NCI-H345 treated with DMSO at 0.1 percent for 48 hours (cell line): ENCODE results near the gene ZNF789.
"Not testable (repeated sequence)": the region's sequence is repeated elsewhere in the genome, so short reads cannot be mapped to it uniquely, and the experiment has no call there.

Source experiments
- DNase-seq: peaks from one replicate; lab custom pipeline; 2025; ENCODE audit not compliant: unreplicated experiment; lab: John Stamatoyannopoulos, UW

The ZNF789 gene

GRCh38 chr7:99501236-99501635 lies 28.5 kb downstream of the ZNF789 start:
- DNase-seq, result not testable (repeated sequence)

GRCh38 chr7:99504281-99504602 lies 31.6 kb downstream of the ZNF789 start:
- DNase-seq, result peak; percentile 94

- peak; percentile 86 for DNase-seq
Observed at GRCh38 chr7:99504603-99505323, 32.1 kb downstream of the ZNF789 start, which contains the start of gene ZKSCAN5. Gene ZKSCAN5, plus strand, starts transcription at chr7:99504662. Its CDS starts 1,383 bp downstream, at chr7:99506045.

- DNase-seq, result no peak
Observed at GRCh38 chr7:99505324-99505662, 32.6 kb downstream of the ZNF789 start.

GRCh38 chr7:99514050-99514449 lies 41.4 kb downstream of the ZNF789 start:
- no peak for DNase-seq

GRCh38 chr7:99521399-99521798 lies 48.7 kb downstream of the ZNF789 start:
- no peak for DNase-seq

GRCh38 chr7:99525713-99526440 lies 53.2 kb downstream of the ZNF789 start:
- no peak for DNase-seq

GRCh38 chr7:99531354-99531765 lies 58.7 kb downstream of the ZNF789 start:
- no peak for DNase-seq

GRCh38 chr7:99535667-99536066 lies 63.0 kb downstream of the ZNF789 start:
- DNase-seq, result no peak
